Ishikawa (cell line): ENCODE data around the gene SEC16A.

Experiments used
- CEBPB ChIP-seq: IDR thresholded peaks from 2 replicates; pipeline ENCODE4 v1.6.1; 2012
- CREB1 ChIP-seq: IDR thresholded peaks from 2 replicates; pipeline ENCODE4 v1.6.1; 2012; ENCODE audit warnings: low read depth
- EGR1 ChIP-seq: IDR thresholded peaks from 2 replicates; pipeline ENCODE4 v1.6.1; 2012
- EP300 ChIP-seq: IDR thresholded peaks from 2 replicates; pipeline ENCODE4 v1.6.1; 2012; ENCODE audit warnings: borderline replicate concordance
- FOXM1 ChIP-seq: IDR thresholded peaks from 2 replicates; pipeline ENCODE4 v1.6.1; 2012; ENCODE audit warnings: low read depth, borderline replicate concordance
- NFIC ChIP-seq: IDR thresholded peaks from 2 replicates; pipeline ENCODE4 v1.6.1; 2012
- RAD21 ChIP-seq: IDR thresholded peaks from 2 replicates; pipeline ENCODE4 v1.6.1; 2012; ENCODE audit warnings: low read depth
- TAF1 ChIP-seq: IDR thresholded peaks from 2 replicates; pipeline ENCODE4 v1.6.1; 2012; ENCODE audit warnings: low read depth, mild to moderate bottlenecking
- TCF12 ChIP-seq: IDR thresholded peaks from 2 replicates; pipeline ENCODE4 v1.6.1; 2012; ENCODE audit warnings: low read depth
- TEAD4 ChIP-seq: IDR thresholded peaks from 2 replicates; pipeline ENCODE4 v1.6.1; 2012
- YY1 ChIP-seq: IDR thresholded peaks from 2 replicates; pipeline ENCODE4 v1.6.1; 2012; ENCODE audit warnings: low read depth
- ZBTB7A ChIP-seq: IDR thresholded peaks from 2 replicates; pipeline ENCODE4 v1.6.1; 2012; ENCODE audit warnings: low read depth
- TF ChIP-seq, protein P1 (sequence below): IDR thresholded peaks from 2 replicates; pipeline ENCODE4 v1.6.1; 2012
- TF ChIP-seq, protein P2 (sequence below): IDR thresholded peaks from 2 replicates; pipeline ENCODE4 v1.6.1; 2012
- TF ChIP-seq, protein P3 (sequence below): IDR thresholded peaks from 2 replicates; pipeline ENCODE4 v1.6.1; 2012; ENCODE audit warnings: low read depth, mild to moderate bottlenecking

The SEC16A gene

DNA sequence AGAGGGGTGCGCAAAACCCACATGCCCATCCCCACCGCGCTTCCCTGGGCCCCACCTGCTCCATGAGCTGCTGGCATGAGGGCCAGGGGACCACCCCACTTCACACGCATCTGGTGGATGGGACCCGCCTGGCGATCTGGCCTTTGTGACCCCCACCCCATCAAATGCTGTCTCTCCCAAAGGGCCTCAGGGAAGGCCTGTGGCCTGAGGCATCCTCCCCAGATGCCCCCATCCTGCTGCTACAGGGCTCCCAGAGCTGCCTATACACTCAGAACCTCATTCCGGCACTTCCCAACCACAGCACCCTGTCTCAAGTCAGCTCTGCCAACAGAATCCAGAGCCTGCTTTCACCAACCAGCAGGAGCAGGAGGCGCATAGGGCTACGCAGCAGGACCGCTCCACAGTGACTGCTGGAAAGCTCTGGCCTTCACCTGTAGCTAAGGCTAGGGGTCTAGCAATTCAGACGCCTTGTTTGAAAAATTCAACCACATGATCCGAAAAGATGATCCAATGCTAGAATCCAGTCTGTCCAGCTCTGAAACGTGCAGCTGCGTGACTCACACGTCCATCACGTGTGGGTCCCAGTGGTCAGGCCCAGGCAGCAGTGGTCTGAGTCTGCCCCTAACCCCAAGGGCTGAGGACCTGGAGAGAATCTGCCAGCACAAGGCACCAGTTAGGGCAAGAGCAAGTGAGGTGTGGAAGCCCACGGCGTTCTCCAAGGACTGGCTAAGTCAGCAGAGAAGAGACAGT, 81.5 kb downstream of the SEC16A start:
- TF ChIP-seq CEBPB (no peak), TAF1 (no peak), EP300 (no peak), TEAD4 (no peak), RAD21 (no peak), NFIC (no peak)
- TF ChIP-seq, protein P1, sequence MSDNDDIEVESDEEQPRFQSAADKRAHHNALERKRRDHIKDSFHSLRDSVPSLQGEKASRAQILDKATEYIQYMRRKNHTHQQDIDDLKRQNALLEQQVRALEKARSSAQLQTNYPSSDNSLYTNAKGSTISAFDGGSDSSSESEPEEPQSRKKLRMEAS: no peak
- TF ChIP-seq, protein P2, sequence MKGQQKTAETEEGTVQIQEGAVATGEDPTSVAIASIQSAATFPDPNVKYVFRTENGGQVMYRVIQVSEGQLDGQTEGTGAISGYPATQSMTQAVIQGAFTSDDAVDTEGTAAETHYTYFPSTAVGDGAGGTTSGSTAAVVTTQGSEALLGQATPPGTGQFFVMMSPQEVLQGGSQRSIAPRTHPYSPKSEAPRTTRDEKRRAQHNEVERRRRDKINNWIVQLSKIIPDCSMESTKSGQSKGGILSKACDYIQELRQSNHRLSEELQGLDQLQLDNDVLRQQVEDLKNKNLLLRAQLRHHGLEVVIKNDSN: no peak

DNA sequence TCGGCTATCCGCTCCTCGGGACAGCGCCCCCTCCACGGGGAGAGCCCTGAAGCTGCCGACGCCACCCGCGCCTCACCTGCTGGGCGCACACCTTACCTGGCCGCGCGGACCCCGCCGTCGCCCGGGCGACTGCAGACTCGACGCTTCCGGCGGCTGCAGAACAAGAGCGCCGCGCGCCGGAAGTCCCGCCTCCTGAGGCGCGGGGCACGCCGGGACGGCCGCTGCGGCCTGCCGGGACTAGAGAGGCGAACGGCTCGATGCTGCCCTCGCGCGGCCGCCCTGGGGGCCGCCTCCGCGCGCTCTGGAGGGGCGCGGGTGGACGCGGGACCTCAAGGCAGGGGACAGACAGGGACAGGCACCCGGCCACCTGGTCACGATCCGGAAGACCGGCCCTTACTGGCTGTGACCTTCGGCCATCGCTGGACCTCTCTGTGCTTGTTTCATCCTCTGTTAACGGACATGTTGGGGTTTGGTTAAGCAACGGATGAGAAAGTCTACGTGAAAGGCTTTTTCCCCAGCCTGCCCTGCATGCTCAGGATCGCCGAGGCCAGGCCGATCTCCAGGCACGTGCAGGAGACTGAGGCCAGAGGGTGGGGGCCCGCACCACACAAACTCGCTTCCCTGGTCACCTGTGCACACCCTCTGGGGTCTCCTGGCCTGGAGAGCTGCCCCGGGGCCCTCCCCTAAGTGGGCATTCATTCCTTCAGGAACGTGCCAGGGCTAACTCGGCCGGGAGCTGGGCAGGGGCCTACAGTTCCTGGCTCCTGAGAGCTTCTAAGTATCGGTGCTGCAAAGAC, 82.6 kb downstream of the SEC16A start, which contains the start of gene SNAPC4:
SNAPC4 (minus strand) TSS at position 133 of the 797 bp plus-strand sequence. CDS start 1,742 bp downstream, outside the sequence.
- TF ChIP-seq, protein P1: peak; percentile 31; the same call in 1 of the 2 replicates
- no peak for TF ChIP-seq EP300
- TF ChIP-seq RAD21: peak; percentile 69; the same call in 1 of the 2 replicates
- TF ChIP-seq TAF1: peak; percentile 92
- no peak; the same call in 1 of the 2 replicates for TF ChIP-seq CREB1
- TF ChIP-seq ZBTB7A: peak; percentile 92
- TF ChIP-seq YY1: peak; percentile 68

DNA sequence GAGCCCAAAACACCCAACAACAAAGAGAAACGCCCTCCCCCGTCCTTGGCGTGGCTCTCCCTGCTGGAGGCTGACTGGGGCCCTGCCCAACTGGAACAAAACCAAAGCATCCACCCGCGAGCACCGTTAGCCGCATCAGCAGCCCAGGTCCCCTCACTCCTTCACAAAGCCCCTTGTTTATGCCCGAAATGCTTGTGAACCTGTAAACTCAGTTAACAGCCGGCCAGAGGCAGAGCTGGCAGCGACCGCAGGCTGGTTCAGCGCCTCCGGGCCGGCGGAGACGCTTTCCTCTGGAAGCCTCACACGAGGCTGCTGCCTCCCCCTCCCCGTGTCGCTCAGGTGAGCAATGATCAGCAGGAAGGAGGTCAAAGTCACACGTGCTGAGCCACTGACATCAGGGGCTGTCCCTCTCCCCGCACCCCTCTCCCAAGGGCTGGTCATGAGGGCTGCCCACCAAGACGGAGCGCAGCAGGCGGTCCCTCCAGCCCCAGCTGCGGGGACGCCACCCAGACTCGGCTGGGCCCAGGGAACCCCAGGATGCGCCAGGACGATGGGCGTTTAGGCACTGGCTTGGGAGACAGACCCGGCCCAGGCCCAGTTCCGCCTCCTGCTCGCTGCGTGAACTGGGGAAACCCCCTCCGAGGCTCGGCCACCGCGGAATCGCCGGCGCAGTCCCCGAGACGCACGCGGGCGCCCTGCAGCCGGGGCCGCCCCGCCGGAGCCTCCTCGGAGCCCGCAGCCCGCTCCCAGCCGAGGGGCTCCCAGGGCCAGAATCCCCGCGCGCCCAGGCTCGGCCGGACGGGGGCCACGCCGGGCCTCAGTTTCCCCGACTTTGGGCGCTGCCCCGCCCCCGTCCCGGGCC, 83.4 kb downstream of the SEC16A start:
- TF ChIP-seq TEAD4 (no peak), NFIC (no peak), YY1 (no peak)
- TF ChIP-seq, protein P1: peak; percentile 56

DNA sequence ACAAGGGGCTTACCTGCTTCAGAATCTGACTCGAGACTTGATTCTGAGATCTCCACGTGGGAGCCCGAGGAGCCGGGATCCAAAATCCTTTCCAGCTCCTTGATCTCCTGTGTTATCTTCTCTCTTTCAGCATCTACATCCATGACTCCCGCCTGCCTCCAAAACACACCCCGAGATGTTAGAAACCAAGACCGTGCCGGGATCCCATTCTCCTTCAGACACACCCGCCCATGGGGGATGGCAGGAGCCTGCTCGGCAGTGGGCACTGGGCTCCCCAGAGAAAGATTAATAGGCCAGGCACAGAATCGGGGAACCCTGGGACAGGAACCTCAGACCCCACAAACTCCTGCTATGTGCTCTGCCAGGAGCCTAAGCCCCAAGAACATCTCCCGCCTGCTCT, 84.6 kb downstream of the SEC16A start:
- TF ChIP-seq CREB1 (no peak), EGR1 (no peak), RAD21 (no peak), NFIC (no peak), TEAD4 (no peak), ZBTB7A (no peak), TCF12 (no peak), CEBPB (no peak), YY1 (no peak), EP300 (no peak), TAF1 (no peak), FOXM1 (no peak)
- TF ChIP-seq, protein P3, sequence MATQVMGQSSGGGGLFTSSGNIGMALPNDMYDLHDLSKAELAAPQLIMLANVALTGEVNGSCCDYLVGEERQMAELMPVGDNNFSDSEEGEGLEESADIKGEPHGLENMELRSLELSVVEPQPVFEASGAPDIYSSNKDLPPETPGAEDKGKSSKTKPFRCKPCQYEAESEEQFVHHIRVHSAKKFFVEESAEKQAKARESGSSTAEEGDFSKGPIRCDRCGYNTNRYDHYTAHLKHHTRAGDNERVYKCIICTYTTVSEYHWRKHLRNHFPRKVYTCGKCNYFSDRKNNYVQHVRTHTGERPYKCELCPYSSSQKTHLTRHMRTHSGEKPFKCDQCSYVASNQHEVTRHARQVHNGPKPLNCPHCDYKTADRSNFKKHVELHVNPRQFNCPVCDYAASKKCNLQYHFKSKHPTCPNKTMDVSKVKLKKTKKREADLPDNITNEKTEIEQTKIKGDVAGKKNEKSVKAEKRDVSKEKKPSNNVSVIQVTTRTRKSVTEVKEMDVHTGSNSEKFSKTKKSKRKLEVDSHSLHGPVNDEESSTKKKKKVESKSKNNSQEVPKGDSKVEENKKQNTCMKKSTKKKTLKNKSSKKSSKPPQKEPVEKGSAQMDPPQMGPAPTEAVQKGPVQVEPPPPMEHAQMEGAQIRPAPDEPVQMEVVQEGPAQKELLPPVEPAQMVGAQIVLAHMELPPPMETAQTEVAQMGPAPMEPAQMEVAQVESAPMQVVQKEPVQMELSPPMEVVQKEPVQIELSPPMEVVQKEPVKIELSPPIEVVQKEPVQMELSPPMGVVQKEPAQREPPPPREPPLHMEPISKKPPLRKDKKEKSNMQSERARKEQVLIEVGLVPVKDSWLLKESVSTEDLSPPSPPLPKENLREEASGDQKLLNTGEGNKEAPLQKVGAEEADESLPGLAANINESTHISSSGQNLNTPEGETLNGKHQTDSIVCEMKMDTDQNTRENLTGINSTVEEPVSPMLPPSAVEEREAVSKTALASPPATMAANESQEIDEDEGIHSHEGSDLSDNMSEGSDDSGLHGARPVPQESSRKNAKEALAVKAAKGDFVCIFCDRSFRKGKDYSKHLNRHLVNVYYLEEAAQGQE: no peak
- TF ChIP-seq, protein P1: no peak
- TF ChIP-seq, protein P2: no peak

DNA sequence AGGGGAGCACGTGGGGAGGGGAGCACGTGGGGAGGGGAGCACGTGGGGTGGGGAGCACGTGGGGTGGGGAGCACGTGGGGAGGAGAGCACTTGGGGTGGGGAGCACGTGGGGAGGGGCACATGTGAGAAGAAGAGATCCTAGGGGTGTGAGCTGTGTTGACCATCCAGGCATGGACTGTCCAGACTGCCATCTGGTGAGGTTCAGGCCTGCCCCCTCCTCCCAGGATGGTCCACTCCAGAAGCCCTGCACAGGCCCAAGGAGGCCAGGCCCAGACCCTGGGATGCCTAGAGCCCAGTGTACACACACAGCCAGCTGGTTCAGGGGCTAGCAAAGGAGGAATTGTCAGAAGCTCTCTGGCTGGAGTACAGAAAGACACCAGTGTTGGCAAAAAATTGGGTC, 85.2 kb downstream of the SEC16A start:
- TF ChIP-seq ZBTB7A (no peak), NFIC (no peak), TEAD4 (no peak), EP300 (no peak), TAF1 (no peak)
- TF ChIP-seq, protein P3: no peak
- TF ChIP-seq, protein P2: no peak
